ENCODE results near the gene ADAM17. TPM values are rescaled to one million over a fixed set of nuclear protein-coding genes. Genes with fewer than 3 reads are reported as not detected.

ADAM17 gene
- total and polyA plus RNA-seq, 10 of the 15 experiments (the other 5 are each of a cell fraction or from before 2014, with no cell fraction given), result 2.3 to 18.5 (median 13.4) TPM

DNA sequence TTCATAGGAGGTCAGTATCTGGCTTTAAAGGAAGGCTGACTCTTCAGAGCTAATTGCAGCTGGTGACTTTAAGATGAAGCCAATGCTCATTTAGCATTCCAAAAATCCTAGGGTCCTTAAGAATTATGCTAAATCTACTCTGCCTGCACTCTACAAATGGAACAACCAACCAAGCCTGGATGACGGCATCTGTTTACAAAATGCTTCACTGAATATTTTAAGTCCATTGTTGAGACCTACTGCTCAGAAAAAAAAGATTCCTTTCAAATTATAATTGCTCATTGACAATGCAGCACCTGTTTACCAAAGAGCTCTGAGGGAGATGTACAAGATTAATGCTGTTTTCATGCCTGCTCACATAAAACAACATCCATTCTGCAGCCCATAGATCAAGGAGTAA lies 43.8 kb upstream of the ADAM17 start:
- POLR2A ChIA-PET, result interaction anchor here (1.0 to 1.6 kb wide), 3 partner anchors 9 to 24 kb away, joined by 3 to 4 read pairs (median 4); no protein-coding TSS in a partner anchor
- no peak for TF ChIP-seq CHD4 (IDR thresholded peaks at IDR 0.05)
- TF ChIP-seq, protein P1, sequence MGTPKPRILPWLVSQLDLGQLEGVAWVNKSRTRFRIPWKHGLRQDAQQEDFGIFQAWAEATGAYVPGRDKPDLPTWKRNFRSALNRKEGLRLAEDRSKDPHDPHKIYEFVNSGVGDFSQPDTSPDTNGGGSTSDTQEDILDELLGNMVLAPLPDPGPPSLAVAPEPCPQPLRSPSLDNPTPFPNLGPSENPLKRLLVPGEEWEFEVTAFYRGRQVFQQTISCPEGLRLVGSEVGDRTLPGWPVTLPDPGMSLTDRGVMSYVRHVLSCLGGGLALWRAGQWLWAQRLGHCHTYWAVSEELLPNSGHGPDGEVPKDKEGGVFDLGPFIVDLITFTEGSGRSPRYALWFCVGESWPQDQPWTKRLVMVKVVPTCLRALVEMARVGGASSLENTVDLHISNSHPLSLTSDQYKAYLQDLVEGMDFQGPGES (IDR thresholded peaks at IDR 0.05), result no peak
- TF ChIP-seq SUPT20H (IDR thresholded peaks at IDR 0.05; ENCODE audit: borderline replicate concordance, control insufficient read depth, low read depth, low read length), result no peak
- TF ChIP-seq, protein P2, sequence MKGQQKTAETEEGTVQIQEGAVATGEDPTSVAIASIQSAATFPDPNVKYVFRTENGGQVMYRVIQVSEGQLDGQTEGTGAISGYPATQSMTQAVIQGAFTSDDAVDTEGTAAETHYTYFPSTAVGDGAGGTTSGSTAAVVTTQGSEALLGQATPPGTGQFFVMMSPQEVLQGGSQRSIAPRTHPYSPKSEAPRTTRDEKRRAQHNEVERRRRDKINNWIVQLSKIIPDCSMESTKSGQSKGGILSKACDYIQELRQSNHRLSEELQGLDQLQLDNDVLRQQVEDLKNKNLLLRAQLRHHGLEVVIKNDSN (IDR thresholded peaks at IDR 0.05; ENCODE audit: borderline replicate concordance, extremely low read length, insufficient read depth, low read depth, low read length), result no peak
- TF ChIP-seq, protein P3, sequence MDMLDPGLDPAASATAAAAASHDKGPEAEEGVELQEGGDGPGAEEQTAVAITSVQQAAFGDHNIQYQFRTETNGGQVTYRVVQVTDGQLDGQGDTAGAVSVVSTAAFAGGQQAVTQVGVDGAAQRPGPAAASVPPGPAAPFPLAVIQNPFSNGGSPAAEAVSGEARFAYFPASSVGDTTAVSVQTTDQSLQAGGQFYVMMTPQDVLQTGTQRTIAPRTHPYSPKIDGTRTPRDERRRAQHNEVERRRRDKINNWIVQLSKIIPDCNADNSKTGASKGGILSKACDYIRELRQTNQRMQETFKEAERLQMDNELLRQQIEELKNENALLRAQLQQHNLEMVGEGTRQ (IDR thresholded peaks at IDR 0.05; ENCODE audit: borderline replicate concordance, low read depth, low read length), result no peak
- no peak for TF ChIP-seq GABPA (IDR thresholded peaks at IDR 0.05; ENCODE audit: low read depth)
- TF ChIP-seq RB1 (IDR thresholded peaks at IDR 0.05; ENCODE audit: borderline replicate concordance), result no peak
- TF ChIP-seq CEBPB (IDR thresholded peaks at IDR 0.05; ENCODE audit: borderline replicate concordance in 1 of 2, low read depth in 2 of 2, low read length in 2 of 2), result no peak
- no peak for TF ChIP-seq ATF3 (IDR thresholded peaks at IDR 0.05; ENCODE audit: borderline replicate concordance, extremely low read depth, low read depth, low read length)
- no peak for TF ChIP-seq BRCA1 (IDR thresholded peaks at IDR 0.05; ENCODE audit: low read depth, low read length)
- Histone ChIP-seq H3K4me1 (ENCODE audit: control insufficient read depth, insufficient read depth, low read length) (peaks cover 9% of the 10 kb centered on the region; the same call in 1 of the 2 replicates), H4K20me1 (ENCODE audit: control insufficient read depth, insufficient read depth) (no peaks in the 10 kb centered on the region), H3K79me2 (ENCODE audit: control insufficient read depth, insufficient read depth, low read length) (peaks cover 59% of the 10 kb centered on the region), H3K27me3 (replicated peaks in 1 of 2; ENCODE audit: control insufficient read depth in 2 of 2, insufficient read depth in 2 of 2, low read length in 1 of 2) (no peaks in the 10 kb centered on the region), H3K36me3 (ENCODE audit: control insufficient read depth in 2 of 2, insufficient read depth in 2 of 2, low read length in 1 of 2) (peaks cover 2 to 10% of the 10 kb centered on the region in 2 experiments), H3K4me2 (ENCODE audit: control insufficient read depth, insufficient read depth) (no peak overlapping the region), H3K4me3 (no peak overlapping the region), H3K9ac (ENCODE audit: control insufficient read depth, insufficient read depth, low read length) (no peak overlapping the region), H2AFZ (ENCODE audit: control insufficient read depth, low read depth, low read length) (no peak overlapping the region), H3K9me3 (replicated peaks; ENCODE audit: control insufficient read depth, insufficient read depth, low read length) (peaks cover 10% of the 10 kb centered on the region; the same call in 2 of the 3 replicates), H3K27ac (ENCODE audit: control insufficient read depth, insufficient read depth) (no peak overlapping the region)
- DNase-seq (ENCODE audit: low read depth, low spot score) (no peak), ATAC-seq (no peak), FAIRE-seq (no peak)
- CTCF ChIA-PET, result interaction anchor here (1.2 kb wide), 1 partner anchor 8 kb away, joined by 4 read pairs; no protein-coding TSS in a partner anchor
- SMC1A ChIA-PET (ENCODE audit: uncharacterized antibody, unreplicated experiment), result interaction anchor here (1.0 to 1.8 kb wide), 6 partner anchors 9 to 124 kb away, joined by 3 to 7 read pairs (median 4); partner anchors contain the start of genes ADAM17 and YWHAQ
- RAD21 ChIA-PET (ENCODE audit: unreplicated experiment), result interaction anchor here (0.6 to 1.3 kb wide), 3 partner anchors 8 to 124 kb away, joined by 3 to 7 read pairs (median 3); no protein-coding TSS in a partner anchor
- intact Hi-C loops (cut with micrococcal nuclease; ENCODE audit: unreplicated experiment) (no loop called here), in situ Hi-C loops (cut with MboI) (no loop called here)
- WGBS (ENCODE audit: insufficient coverage, insufficient replicate concordance, low lambda C conversion rate, missing lambda C conversion rate), result 100% methylated on average over 1 of the region's 1 CpG
- BruUV-seq (replicated peaks), result no TSS peak

Data from GM12878 (cell line).